MM.1S (cell line): Measurements from ENCODE around the gene AKAP9.

Source experiments
- DNase-seq: peaks from one replicate; pipeline ENCODE4 v3.0.0-alpha.2; 2015
- H2AFZ ChIP-seq: fragments of 300-600 bp; sonication (generic); 2 replicates; pipeline ENCODE4 v1.6.0; 2016; ENCODE audit warnings: antibody characterized with exemption, low read length
- H3F3A ChIP-seq: fragments of 300-600 bp; sonication (generic); 2 replicates; pipeline ENCODE4 v1.6.1; 2016; ENCODE audit warnings: mild to moderate bottlenecking, antibody characterized with exemption, low read length, moderate library complexity, mixed read lengths; ENCODE audit not compliant: insufficient read depth
- H3K27ac ChIP-seq: fragments of 300-600 bp; sonication (generic); 2 replicates; pipeline ENCODE4 v1.5.1; 2016; ENCODE audit warnings: mild to moderate bottlenecking, low read length
- H3K27me3 ChIP-seq: fragments of 300-600 bp; sonication (generic); replicated peaks from 2 replicates; pipeline ENCODE4 v1.6.0; 2016; ENCODE audit warnings: low read length; ENCODE audit not compliant: insufficient read depth
- H3K36me3 ChIP-seq: fragments of 300-600 bp; sonication (generic); replicated peaks from 2 replicates; pipeline ENCODE4 v1.6.1; 2016; ENCODE audit warnings: mild to moderate bottlenecking, low read length, mixed read lengths; ENCODE audit not compliant: insufficient read depth
- H3K4me1 ChIP-seq: fragments of 300-600 bp; sonication (generic); 2 replicates; pipeline ENCODE4 v1.6.1; 2016; ENCODE audit warnings: low read length, mixed read lengths
- H3K4me2 ChIP-seq: fragments of 300-600 bp; sonication (generic); 2 replicates; pipeline ENCODE4 v1.6.0; 2016; ENCODE audit warnings: low read depth, low read length
- H3K4me3 ChIP-seq: fragments of 300-600 bp; sonication (generic); 2 replicates; pipeline ENCODE4 v1.5.1; 2016; ENCODE audit warnings: low read length, mixed read lengths
- H3K79me2 ChIP-seq: fragments of 300-600 bp; sonication (generic); 2 replicates; pipeline ENCODE4 v1.6.1; 2016; ENCODE audit warnings: mixed run types, low read length, mixed read lengths
- H3K9ac ChIP-seq: fragments of 300-600 bp; sonication (generic); 2 replicates; pipeline ENCODE4 v1.6.1; 2016; ENCODE audit warnings: low read length, mixed read lengths
- H3K9me2 ChIP-seq: fragments of 300-600 bp; sonication (generic); replicated peaks from 2 replicates; pipeline ENCODE4 v1.6.1; 2016; ENCODE audit warnings: mild to moderate bottlenecking, low read length, mixed read lengths; ENCODE audit not compliant: insufficient read depth
- H3K9me3 ChIP-seq: fragments of 300-600 bp; sonication (generic); replicated peaks from 2 replicates; pipeline ENCODE4 v1.6.1; 2016; ENCODE audit warnings: mild to moderate bottlenecking, low read length, mixed read lengths; ENCODE audit not compliant: insufficient read depth
- H4K20me1 ChIP-seq: fragments of 300-600 bp; sonication (generic); 2 replicates; pipeline ENCODE4 v1.6.1; 2016; ENCODE audit warnings: mild to moderate bottlenecking, low read length, moderate library complexity, mixed read lengths; ENCODE audit not compliant: insufficient read depth
- CTCF ChIP-seq: fragments of 300-600 bp; sonication (generic); IDR thresholded peaks from 2 replicates; pipeline ENCODE4 v1.5.1; 2016; ENCODE audit warnings: antibody characterized with exemption, low read length, mixed read lengths
- EZH2 ChIP-seq: fragments of 300-600 bp; sonication (generic); optimal IDR thresholded peaks from 2 replicates; pipeline ENCODE3; 2017; ENCODE audit warnings: low read depth, mild to moderate bottlenecking, antibody characterized with exemption, low read length, mixed read lengths
- EZH2phosphoT487 ChIP-seq: fragments of 300-600 bp; sonication (generic); IDR thresholded peaks from 2 replicates; pipeline ENCODE4 v1.6.1; 2018; ENCODE audit warnings: antibody characterized with exemption, low read length

Gene AKAP9

GRCh38 chr7:91913612-91914011, 27.1 kb upstream of the AKAP9 start:
- H3F3A ChIP-seq: no peaks in the 10 kb centered on the region
- no peak overlapping the region for H3K9ac ChIP-seq
- no peak overlapping the region for H3K4me3 ChIP-seq
- H3K27me3 ChIP-seq: no peaks in the 10 kb centered on the region
- no peaks in the 10 kb centered on the region for H3K9me2 ChIP-seq
- DNase-seq: no peak
- no peak overlapping the region; the same call in 1 of the 2 replicates for H3K4me2 ChIP-seq
- no peak for TF ChIP-seq EZH2
- TF ChIP-seq EZH2phosphoT487: no peak
- no peak for TF ChIP-seq CTCF
- no peaks in the 10 kb centered on the region for H3K79me2 ChIP-seq
- H4K20me1 ChIP-seq: no peaks in the 10 kb centered on the region
- H3K4me1 ChIP-seq: no peaks in the 10 kb centered on the region
- H3K9me3 ChIP-seq: no peaks in the 10 kb centered on the region
- H3K27ac ChIP-seq: no peak overlapping the region
- H2AFZ ChIP-seq: no peak overlapping the region
- H3K36me3 ChIP-seq: no peaks in the 10 kb centered on the region

- Histone ChIP-seq H3K4me1 (no peaks in the 10 kb centered on the region), H3K9me2 (no peaks in the 10 kb centered on the region), H3F3A (no peaks in the 10 kb centered on the region), H3K27me3 (no peaks in the 10 kb centered on the region), H3K9ac (no peak overlapping the region), H3K27ac (no peak overlapping the region), H3K4me3 (no peak overlapping the region), H2AFZ (no peak overlapping the region), H3K36me3 (no peaks in the 10 kb centered on the region), H3K9me3 (no peaks in the 10 kb centered on the region), H4K20me1 (no peaks in the 10 kb centered on the region), H3K79me2 (no peaks in the 10 kb centered on the region), H3K4me2 (no peak overlapping the region)
- no peak for DNase-seq
- TF ChIP-seq CTCF: no peak
- TF ChIP-seq EZH2phosphoT487: no peak
- no peak for TF ChIP-seq EZH2
These were observed 25.1 kb upstream of the AKAP9 start for GRCh38 chr7:91915401-91916050.

- H3K4me2 ChIP-seq: no peak overlapping the region
- no peaks in the 10 kb centered on the region for H3K36me3 ChIP-seq
- no peak overlapping the region for H2AFZ ChIP-seq
- H3K27me3 ChIP-seq: no peaks in the 10 kb centered on the region
- no peaks in the 10 kb centered on the region for H3K4me1 ChIP-seq
- H3K4me3 ChIP-seq: no peak overlapping the region
- no peaks in the 10 kb centered on the region for H4K20me1 ChIP-seq
- TF ChIP-seq CTCF: no peak
- no peak for TF ChIP-seq EZH2phosphoT487
- TF ChIP-seq EZH2: no peak
- H3K9me2 ChIP-seq: no peaks in the 10 kb centered on the region
- no peaks in the 10 kb centered on the region for H3F3A ChIP-seq
- no peak overlapping the region for H3K9ac ChIP-seq
- H3K9me3 ChIP-seq: no peaks in the 10 kb centered on the region
- H3K27ac ChIP-seq: no peak overlapping the region
- no peak for DNase-seq
- no peaks in the 10 kb centered on the region for H3K79me2 ChIP-seq
These were observed 24.6 kb upstream of the AKAP9 start for GRCh38 chr7:91916051-91916440.
